K562 treated with DMSO at 1 percent for 48 hours (cell line): ENCODE data around the gene ZFHX2. TPM values are rescaled to one million over a fixed set of nuclear protein-coding genes. Genes with fewer than 3 reads are reported as not detected.

Experiments
- total RNA-seq: library from RNA; unstranded; fragments of 300-600 nt; gene quantifications from 2 replicates; pipeline ENCODE4 v1.2.3, GENCODE V29; 2022; ENCODE audit warnings: low replicate concordance; ENCODE audit errors: extremely low read depth

The ZFHX2 gene
- not detected in 2 replicates for total RNA-seq

DNA sequence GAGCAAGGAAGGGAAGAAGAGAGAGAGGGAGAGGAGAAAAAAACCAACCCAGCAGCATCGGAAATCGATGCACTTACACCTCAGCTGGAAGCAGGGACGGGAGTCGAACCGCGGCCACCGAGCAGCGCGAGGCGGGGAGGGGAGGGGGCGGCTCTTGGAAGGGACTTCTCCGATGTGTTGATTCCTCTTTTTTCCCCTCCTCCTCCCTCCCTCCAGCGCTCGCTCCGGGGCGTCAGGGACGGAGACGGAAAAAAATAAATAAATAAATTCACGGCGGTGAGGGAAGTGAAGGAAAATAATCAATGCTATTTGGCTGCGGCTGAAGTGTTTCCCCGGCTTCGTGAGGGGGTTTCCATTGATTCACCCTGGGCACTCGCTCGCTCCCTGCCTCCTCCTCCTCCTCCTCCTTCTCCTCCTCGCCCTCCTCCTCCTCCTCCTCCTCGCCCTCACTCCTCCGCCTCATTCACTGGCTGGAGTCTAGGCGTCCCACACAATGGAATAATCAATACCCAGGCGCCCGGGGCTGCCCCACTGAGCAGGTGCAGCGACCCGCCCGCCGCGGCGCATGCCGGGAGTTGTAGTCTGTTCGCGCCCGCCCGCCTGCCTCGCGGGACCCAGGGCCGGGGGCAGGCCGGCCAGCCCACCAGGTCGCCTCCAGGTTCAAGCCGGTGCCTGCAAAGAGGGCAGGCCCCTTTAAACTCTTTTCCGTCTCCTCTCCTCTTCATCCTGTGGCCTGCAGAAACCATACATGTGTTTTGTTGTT, at the start of gene ZFHX2:
Gene ZFHX2 (minus strand): TSS at position 500 of the 763 bp plus-strand sequence. CDS start 16,440 bp downstream, outside the sequence.

DNA sequence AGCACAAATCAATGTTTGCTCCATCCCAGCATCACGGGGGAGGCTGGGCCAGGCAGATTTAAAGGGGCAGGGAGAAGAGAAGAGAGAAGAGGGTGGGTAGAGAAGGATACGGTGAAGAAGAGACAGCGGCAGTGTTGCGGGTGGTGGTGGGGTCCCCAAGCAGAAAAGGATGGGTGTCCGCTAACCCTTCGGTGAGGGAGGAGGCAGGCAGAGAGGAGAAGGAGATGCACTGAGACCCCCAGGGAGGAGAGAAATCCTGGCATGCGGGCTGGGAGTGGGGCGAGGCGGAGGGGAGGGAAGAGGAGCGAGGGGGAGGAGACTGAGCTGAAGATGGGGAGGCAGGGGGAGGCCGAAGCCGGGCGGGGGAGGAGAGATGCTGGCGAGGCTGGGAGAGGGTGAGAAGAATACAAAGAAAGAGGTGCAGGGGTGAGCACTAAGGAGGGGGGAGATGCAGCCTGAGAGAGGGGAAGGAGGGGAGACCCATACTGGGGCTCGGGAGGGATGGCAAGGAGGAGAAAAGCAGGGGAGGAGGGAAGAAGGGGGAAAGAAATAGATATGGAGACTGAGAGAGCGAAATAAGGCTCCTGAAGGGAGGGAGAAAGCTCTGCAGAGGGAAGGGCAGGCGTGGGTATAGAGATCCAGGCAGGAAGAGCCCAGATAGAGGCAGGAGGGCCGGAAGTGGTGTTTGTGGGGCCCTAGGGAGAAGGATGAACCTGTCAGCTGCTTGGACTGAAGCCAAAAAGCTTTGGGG, 27.2 kb upstream of the ZFHX2 start, which contains the start of gene JPH4:
Gene JPH4 (minus strand): TSS at position 231 of the 751 bp plus-strand sequence. CDS start 1,337 bp downstream, outside the sequence.

DNA sequence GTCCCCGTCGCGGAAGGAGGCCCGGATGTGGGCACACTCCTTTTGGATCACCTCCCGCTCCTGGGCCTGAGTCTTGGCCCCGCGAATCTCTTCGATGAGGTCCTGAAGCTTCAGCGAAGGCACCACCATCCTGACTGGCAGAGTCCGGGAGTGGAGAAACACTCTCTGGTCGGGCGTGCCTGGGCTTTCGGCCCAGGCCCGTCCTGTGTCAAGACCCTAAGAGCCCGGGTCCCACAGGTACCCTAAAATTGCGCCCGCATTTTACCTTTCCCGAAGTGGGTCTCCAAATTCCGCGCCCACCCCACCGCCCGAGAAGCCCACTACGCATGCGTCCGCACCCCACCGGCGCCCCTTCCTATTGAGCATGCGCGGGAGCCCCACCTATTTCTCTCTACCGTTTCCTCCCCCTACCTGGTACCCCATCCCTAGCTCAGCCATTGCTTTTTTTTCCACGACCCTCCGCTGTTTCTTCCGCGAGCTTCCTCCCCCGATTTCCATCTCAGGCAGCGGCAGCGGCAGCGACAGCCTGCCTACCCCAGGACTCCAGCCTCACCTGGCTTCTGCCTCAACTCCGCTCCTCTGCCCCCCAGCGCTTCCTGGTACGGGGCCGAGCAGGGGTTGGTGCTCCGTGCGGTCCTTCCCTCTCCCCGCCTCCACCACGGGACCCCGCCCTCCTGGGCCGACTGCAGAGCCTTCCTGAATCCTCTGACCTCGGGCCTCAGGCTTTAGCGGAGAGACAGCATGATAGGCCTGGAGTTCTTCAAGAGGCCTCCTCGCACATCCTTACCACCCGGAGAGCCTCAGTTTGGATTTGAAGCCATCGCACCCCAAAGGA, 15.8 kb upstream of the ZFHX2 start, which contains the start of gene AP1G2:
Gene AP1G2 (minus strand): TSS at position 606 of the 835 bp plus-strand sequence. CDS start 477 bp downstream, at position 129.

DNA sequence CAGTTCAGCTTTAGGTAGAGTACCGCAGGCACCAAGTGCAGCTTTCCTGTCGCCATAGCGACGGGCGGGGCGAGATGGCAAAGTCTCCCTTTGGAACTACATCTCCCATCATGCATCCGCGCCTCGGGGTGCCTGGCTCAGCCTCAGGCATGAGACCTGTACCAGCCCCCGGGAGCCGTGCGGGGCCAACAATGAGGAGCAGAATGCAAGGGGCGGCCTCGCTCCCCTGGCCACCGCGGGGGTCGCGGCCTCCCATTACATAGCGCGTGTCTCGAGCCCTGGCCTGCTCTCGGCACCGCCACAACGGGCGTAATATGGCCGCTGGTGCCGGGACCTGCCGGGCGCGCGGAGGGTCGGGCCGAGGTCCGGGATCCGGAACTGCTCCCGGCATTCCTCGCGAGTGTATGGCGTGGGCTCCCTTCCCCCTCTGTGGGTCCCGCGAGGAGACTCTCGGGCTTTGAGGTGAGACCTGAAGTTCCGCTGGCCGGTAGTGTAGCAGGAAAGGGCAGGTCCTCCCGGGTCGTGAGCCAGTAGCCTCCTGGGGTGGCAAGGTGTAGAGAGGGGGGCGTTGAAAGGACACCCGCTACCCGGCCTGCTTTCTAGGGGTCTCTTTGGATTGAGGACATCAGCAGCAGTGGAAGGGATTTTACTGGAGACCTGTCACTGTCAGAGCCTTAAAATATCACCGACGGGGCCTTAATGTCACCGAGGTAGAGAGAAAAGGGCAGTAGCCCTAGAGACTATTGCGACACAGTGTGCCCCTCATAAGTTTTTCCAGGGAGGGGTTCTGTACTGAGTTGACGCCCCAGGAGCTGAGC, 4.5 kb upstream of the ZFHX2 start, which contains the start of gene THTPA:
Gene THTPA (plus strand): TSS at position 390 of the 818 bp plus-strand sequence. CDS start 487 bp downstream, outside the sequence.

Other genes with a start within 250 kb of the ZFHX2 start
- not detected in 2 replicates for gene PPP1R3E, start 248.9 kb downstream of the ZFHX2 start, total RNA-seq
- gene BCL2L2, start 244.9 kb downstream of the ZFHX2 start, total RNA-seq: not detected in 2 replicates
- not detected in 2 replicates for gene PABPN1, start 230.3 kb downstream of the ZFHX2 start, total RNA-seq
- not detected in 2 replicates for gene SLC22A17, start 198.9 kb downstream of the ZFHX2 start, total RNA-seq
- not detected in 2 replicates for gene EFS, start 186.6 kb downstream of the ZFHX2 start, total RNA-seq
- gene IL25, start 179.0 kb downstream of the ZFHX2 start, total RNA-seq: not detected in 2 replicates
- not detected in 2 replicates for gene CMTM5, start 174.7 kb downstream of the ZFHX2 start, total RNA-seq
- not detected in 2 replicates for gene MYH6, start 143.5 kb downstream of the ZFHX2 start, total RNA-seq
- gene MYH7, start 116.1 kb downstream of the ZFHX2 start, total RNA-seq: not detected in 2 replicates
- gene NGDN, start 82.1 kb downstream of the ZFHX2 start, total RNA-seq: not detected in 2 replicates
- gene THTPA, start 4.5 kb upstream of the ZFHX2 start, total RNA-seq: not detected in 2 replicates
- gene AP1G2, start 16.0 kb upstream of the ZFHX2 start, total RNA-seq: not detected in 2 replicates
- gene JPH4, start 27.0 kb upstream of the ZFHX2 start, total RNA-seq: not detected in 2 replicates
- gene DHRS2, start 84.6 kb upstream of the ZFHX2 start, total RNA-seq: not detected in 2 replicates